Body of pancreas (tissue), 4 donors: ENCODE measurements around the gene MAD1L1.

Experiments
- POLR2A ChIP-seq, 3 donors: fragments of 450-650 bp; IDR thresholded peaks; one replicate each; pipeline ENCODE4 v1.6.1; 2016; ENCODE audit warnings: antibody characterized with exemption in 3 of 3, mild to moderate bottlenecking in 2 of 3
- TF ChIP-seq, protein P1 (sequence below), 7 experiments: fragments of 450-650 bp in 4 of 7; fragments of 200-600 bp in 3 of 7; sonication (generic) in 3 of 7; IDR thresholded peaks; one replicate each; pipeline ENCODE4 v1.5.1; 2016 to 2019; ENCODE audit warnings: antibody characterized with exemption in 7 of 7

DNA sequence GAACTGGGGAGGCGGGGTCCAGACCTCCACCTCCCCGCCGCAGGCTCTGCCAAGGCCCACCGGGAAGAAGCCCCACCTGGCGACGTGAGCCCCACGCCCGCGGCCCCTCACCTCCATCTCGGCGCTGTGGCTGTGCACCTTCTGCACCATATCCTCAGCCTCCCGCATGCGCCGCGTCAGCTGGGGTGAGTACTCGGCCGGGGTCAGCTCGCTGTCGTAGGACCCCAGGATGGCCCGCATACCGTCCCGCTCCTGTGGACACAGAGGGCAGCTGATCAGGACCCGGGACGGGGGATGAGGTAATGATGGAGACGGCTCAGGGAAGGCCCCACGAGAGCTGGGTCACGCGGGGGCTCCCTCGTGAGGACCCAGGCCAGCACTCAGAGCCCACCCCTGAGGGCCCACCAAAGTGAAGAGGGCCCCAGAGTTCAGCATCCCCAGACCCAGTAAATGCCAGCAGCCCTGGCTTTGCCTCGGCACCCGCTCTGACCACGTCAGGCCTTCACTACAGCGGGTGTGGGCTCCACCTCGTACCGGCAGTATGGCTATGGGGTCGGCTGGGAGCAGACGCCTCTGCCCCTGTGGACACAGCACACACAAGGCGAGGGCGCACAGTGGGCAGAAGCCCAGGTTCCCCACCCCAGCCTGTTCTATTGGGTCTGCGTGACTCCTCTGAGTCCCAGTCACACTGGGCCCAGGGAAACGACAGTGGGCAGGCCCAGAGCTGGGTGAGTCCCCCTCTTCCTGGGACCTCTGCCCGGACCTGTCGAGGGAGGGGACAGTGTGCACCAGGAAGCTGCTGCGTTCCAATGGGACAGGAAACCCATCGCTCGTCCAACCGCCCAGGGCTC, 218.1 kb downstream of the MAD1L1 start:
- TF ChIP-seq, protein P1, sequence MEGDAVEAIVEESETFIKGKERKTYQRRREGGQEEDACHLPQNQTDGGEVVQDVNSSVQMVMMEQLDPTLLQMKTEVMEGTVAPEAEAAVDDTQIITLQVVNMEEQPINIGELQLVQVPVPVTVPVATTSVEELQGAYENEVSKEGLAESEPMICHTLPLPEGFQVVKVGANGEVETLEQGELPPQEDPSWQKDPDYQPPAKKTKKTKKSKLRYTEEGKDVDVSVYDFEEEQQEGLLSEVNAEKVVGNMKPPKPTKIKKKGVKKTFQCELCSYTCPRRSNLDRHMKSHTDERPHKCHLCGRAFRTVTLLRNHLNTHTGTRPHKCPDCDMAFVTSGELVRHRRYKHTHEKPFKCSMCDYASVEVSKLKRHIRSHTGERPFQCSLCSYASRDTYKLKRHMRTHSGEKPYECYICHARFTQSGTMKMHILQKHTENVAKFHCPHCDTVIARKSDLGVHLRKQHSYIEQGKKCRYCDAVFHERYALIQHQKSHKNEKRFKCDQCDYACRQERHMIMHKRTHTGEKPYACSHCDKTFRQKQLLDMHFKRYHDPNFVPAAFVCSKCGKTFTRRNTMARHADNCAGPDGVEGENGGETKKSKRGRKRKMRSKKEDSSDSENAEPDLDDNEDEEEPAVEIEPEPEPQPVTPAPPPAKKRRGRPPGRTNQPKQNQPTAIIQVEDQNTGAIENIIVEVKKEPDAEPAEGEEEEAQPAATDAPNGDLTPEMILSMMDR (IDR thresholded peaks at IDR 0.05), result no peak
- no peak for TF ChIP-seq POLR2A (IDR thresholded peaks at IDR 0.05)
